ENCODE data around the gene KIF26B.

DNA sequence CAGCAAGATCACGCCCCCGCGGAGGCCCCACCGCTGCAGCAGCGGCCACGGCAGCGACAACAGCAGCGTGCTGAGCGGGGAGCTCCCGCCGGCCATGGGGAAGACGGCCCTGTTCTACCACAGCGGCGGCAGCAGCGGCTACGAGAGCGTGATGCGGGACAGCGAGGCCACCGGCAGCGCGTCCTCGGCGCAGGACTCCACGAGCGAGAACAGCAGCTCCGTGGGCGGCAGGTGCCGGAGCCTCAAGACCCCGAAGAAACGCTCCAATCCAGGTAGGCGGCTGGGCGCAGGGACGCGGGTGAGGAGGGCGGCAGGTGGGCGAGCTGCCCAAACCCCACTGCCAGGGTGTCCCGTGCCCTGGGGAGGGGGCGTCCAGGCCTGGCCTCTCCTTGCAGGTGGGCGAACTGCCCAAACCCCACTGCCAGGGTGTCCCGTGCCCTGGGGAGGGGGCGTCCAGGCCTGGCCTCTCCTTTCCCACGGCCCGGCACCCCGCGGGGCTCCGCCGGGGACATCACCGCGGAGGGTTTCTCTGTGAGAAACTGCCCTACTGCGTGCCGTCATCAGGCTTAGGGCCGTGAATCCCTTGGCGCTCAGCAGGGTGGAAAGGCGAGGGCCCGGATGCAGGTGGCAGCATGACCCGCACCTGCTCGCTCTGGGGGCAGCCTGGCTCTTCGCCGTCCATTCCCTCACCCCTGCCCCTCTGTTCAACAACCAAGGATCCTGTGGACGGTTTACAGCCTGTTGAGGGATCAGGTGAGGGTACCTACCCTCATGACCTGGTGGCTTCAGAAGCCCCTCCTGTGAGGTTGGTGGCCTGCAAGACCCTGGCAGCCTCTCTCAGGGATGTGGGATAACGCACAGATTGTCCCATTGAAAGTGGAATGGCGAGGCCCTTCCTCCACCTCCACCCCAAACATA, 534.0 kb downstream of the KIF26B start:
- TF ChIP-seq, protein P1, sequence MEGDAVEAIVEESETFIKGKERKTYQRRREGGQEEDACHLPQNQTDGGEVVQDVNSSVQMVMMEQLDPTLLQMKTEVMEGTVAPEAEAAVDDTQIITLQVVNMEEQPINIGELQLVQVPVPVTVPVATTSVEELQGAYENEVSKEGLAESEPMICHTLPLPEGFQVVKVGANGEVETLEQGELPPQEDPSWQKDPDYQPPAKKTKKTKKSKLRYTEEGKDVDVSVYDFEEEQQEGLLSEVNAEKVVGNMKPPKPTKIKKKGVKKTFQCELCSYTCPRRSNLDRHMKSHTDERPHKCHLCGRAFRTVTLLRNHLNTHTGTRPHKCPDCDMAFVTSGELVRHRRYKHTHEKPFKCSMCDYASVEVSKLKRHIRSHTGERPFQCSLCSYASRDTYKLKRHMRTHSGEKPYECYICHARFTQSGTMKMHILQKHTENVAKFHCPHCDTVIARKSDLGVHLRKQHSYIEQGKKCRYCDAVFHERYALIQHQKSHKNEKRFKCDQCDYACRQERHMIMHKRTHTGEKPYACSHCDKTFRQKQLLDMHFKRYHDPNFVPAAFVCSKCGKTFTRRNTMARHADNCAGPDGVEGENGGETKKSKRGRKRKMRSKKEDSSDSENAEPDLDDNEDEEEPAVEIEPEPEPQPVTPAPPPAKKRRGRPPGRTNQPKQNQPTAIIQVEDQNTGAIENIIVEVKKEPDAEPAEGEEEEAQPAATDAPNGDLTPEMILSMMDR (IDR thresholded peaks at IDR 0.05): no peak
- TF ChIP-seq POLR2AphosphoS5 (IDR thresholded peaks at IDR 0.05): no peak

Data from transverse colon (tissue), 4 donors.